ENCODE results near the gene LCMT1.
"Not testable (repeated sequence)": the region's sequence is repeated elsewhere in the genome, so short reads cannot be mapped to it uniquely, and the experiment has no call there.

The LCMT1 gene

GRCh38 chr16:25093208-25094061 lies 18.1 kb upstream of the LCMT1 start:
- no peak overlapping the region for H3K4me3 ChIP-seq (ENCODE audit: low read depth, low read length)
- DNase-seq (ENCODE audit: low read depth): no peak

DNA sequence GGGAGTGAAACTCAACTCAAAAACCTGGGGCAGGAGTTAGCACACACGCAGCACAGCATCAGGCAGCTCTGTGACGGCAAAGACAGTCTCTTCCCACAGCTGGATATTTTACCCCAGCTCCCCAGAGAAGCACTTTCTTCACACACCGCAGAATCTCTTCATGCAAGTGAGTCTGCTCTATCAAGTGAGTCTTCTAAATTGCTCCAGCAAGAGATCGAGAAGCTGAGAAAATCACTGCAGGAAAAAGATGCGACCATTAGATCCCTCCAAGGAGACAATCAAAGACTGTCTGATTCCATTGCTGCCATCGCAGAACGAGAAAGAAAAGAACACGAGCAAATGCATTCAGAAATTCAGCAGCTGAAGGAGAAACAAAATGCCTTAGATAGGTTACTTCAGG lies 16.9 kb upstream of the LCMT1 start:
- no peak for DNase-seq (ENCODE audit: low read depth)
- no peak overlapping the region for H3K4me3 ChIP-seq (ENCODE audit: low read depth, low read length)

GRCh38 chr16:25095636-25096035 lies 15.9 kb upstream of the LCMT1 start:
- DNase-seq (ENCODE audit: low read depth): no peak
- H3K4me3 ChIP-seq (ENCODE audit: low read depth, low read length): no peak overlapping the region

DNA sequence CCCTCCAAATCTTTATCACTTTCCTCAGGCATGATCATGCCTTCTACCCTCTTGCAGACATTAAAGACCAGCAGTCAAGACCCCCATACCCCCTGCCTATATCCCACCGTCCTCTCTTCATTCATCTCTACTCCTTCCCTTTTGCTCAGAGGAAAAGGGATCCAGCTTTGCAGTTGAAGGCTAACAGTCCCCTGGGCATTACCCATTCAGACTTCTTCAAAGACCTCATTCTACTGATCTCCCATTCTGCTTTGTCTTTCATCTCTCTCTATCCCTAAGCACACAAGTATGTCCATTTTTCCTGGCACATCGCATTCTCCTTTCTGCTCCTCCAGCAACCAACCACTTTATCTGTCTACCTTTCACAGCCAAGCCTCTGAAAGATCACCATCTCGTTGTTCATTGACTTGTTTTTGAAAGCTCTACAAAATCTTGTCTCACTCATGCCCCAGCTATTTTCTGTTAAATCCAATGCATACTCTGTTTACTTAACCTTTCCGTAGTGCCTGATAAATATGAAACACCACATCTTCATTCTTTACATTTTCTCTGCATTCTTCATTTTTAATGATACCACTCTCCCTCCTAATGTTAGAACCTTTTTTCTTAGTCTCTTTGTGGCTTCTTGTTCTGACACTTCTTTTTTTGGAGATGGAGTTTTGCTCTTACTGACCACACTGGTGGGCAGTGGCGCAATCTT lies 14.1 kb upstream of the LCMT1 start:
- no peak overlapping the region for H3K4me3 ChIP-seq (ENCODE audit: low read depth, low read length)
- DNase-seq (ENCODE audit: low read depth): peak; percentile 4

DNA sequence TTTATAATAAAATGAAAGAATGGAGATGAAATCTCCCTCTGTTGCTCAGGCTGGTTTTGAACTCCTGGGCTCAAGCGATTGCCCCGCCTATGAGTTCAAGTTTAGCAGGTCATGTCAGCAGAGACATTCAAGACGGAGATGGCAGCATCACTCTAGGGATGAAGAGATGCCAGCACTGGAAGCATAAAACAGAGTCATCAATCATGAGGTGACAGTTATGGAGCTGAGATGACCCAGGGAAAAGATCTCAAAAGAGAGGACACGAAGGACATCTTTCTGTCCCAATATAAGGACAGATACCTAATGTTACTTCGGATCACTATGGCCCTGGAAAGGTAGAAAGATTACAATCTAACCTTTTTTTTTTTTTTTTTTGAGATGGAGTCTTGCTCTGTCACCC lies 11.0 kb upstream of the LCMT1 start:
- no peak overlapping the region for H3K4me3 ChIP-seq (ENCODE audit: low read depth, low read length)
- DNase-seq (ENCODE audit: low read depth): no peak

DNA sequence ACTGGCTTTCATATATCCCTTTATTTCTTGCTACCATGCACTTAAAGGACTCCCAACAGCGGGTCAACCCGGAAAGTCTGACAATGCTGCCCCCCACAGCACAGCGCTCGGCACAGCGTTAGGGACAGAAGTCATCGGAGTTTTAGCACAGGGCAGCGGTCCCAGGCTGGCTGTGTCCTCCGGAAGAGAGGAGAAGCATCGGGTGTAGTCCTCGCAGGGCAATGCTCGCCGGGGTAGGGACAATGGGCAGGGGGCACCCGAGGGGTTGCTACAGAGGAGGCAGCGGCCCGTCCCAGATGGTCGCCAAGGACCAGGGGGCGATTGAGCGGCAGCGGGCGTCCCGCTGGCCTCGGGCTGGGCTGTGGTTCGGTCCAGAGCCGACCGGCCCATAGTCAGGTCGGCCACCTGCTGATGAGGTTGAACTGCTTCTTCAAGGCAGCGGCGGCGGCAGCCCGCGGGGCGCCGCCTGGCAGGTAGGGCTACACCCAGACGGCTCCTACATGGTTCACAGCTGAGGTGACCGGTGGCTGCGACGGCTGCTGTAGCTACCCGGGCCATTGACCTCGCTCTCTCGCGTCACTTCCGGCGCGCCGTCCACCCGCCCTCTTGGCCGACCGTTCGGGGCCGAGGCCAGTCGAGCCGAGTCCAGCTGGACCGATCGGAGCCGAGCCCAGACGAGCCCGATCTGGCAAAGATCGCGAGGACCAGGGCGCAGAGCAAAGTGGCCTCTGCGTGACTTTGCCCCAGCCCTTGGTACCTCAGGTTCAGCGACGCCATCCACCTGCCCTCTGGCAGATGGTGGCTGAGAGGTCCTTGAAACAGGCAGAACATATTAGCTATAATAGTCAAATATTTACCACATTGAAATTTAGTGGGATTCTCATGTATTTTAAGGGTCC lies 4.7 kb upstream of the LCMT1 start:
- peak; percentile 33 for DNase-seq (ENCODE audit: low read depth)
- H3K4me3 ChIP-seq (ENCODE audit: low read depth, low read length): peak overlapping the region; percentile 78

DNA sequence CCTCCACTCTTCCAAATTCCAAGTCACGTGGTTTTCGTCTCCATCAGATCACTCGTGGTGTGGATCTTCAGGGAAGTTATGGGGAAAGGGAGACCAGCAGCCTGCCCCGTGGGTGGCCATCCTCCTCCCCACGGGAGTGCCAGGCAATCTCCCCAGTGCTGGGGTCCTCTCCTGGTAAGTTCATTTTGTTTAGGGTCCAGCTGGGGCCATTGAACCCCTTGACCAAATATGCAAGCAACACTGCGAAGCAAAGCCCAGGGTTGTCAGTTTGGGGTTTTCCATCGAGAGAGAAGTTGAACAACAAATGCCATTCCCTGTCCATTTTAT lies 4.1 kb upstream of the LCMT1 start:
- DNase-seq (ENCODE audit: low read depth): no peak
- H3K4me3 ChIP-seq (ENCODE audit: low read depth, low read length): peak overlapping the region; percentile 78

- H3K4me3 ChIP-seq (ENCODE audit: low read depth, low read length): no peak overlapping the region
- no peak for DNase-seq (ENCODE audit: low read depth)
Measured at GRCh38 chr16:25108054-25108453, 3.5 kb upstream of the LCMT1 start.

DNA sequence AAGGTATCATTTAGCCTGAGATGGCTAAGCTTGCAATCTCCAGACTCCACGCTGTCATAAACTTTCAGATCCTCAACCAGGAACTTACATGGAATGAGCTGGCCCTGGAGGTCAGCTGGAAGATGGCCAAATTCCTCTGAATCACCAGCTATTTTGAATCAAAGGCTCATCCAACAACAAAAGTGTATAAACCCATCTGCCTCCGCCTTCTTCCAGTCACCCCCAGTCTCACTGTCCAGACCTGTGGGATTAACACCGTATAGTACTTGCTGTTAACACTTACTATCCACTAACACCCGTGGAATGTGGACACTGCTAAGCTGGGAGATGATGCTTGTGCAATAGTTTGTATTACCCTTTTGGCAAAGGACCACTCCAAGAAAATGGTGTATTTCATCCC lies 1.9 kb upstream of the LCMT1 start:
- no peak overlapping the region for H3K4me3 ChIP-seq (ENCODE audit: low read depth, low read length)
- DNase-seq (ENCODE audit: low read depth): peak; percentile 97

GRCh38 chr16:25110387-25110947 lies 1.1 kb upstream of the LCMT1 start:
- no peak for DNase-seq (ENCODE audit: low read depth)
- peak overlapping the region; percentile 98 for H3K4me3 ChIP-seq (ENCODE audit: low read depth, low read length)

- DNase-seq (ENCODE audit: low read depth): no peak
Measured at GRCh38 chr16:25114121-25114520, 2.6 kb downstream of the LCMT1 start.

DNA sequence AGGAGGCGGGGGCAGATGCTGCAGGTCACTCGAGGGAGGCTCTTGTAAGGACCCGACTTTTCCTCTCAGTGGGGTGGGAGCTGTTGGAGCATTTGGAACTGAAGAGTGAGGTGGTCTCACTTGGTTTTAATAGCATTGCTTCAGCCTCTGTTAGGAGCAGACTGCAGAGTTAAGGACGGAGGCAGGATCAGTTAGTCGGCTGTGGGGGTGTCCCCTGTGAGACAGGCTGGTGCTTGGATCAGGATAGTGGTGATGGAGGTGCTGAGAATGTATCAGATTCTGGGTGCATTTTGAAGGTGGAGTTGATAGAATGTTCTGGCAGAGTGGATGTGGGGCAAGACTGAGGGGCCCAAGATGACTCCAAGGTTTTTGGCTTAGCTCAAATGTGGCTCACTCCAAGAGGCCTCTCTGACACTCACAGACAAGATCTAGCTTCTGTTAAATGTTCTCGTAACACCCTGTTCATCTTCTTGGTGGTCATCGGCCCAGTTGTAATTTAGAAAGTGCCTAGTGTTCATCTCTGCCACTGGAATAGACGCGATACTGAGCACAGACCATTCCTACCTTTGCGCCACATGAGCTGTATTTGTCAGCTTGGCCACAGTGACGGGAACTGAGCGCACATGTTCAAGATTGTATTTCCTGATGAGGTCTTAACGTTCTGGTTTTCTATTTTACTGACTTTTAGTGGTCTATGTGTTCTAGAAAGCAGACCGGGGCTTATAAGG lies 7.5 kb downstream of the LCMT1 start:
- H3K4me3 ChIP-seq (ENCODE audit: low read depth, low read length): no peak overlapping the region
- DNase-seq (ENCODE audit: low read depth): no peak

More at GRCh38 chr16:25114121-25114520, 2.6 kb downstream of the LCMT1 start:
- H3K4me3 ChIP-seq (ENCODE audit: low read depth, low read length): no peak overlapping the region

DNA sequence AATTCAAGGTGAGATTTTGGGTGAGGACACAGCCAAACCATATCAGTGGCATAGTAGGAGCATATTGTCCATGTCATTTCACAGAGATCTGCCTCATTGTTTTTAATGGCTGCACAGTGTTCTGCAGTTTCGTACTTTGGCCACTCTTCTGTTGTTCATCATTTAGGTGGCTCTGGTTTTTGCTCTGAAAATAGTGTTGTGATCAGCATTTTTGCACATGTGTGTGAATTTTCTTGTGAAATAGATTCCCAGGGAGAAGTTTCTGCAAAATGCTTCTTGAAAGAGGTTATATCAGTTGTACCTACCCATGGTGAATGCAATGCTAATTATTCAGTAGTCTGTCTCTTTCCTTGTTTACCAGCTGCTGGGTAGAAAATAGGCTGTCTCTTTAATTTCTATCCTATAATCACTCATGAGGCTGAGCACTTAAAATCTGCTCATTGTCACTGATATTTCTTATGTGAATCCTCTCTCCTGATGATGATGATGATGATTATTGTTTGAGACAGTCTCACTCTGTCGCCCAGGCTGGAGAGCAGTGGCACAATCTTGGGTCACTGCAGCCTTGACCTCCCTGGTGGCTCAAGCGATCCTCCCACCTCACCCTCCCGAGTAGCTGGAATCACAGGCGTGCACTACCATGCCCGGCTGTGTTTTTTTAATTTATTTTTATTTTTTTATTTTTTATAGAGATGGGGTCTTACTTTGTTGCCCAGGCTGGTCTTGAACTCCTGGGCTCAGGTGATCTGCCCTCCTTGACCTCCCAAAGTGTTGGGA lies 10.5 kb downstream of the LCMT1 start:
- DNase-seq (ENCODE audit: low read depth): no peak
- no peak overlapping the region for H3K4me3 ChIP-seq (ENCODE audit: low read depth, low read length)

- H3K4me3 ChIP-seq (ENCODE audit: low read depth, low read length): no peak overlapping the region
- no peak for DNase-seq (ENCODE audit: low read depth)
Measured at GRCh38 chr16:25124503-25124902, 13.0 kb downstream of the LCMT1 start.

DNA sequence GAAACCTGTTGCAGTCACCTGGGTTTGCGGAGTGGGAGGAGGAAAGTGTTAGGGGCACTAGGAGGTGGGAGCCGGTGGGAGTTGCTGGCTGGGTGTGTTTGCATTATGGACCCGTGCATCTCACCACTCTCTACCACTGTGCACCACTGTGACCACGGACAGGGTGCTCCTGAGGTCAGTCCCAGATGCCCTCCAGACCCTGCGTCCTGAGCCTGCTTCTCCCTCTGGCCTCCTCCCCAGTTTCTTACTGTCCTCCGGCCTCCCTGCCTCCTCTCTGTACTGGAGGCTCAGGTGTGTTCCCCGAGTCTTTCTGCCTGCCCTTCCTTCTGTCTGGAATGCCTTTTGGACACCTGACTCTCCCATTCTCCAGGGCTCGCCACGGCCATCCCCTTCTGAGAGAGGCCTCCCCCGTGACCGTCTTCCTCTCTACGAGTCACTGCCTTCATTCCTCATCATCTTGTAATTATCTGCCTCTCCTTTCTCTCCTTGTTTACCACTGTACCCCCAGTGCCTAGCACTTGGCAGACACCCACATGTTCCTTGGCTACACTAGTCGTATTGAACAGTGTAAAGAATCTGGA lies 14.6 kb downstream of the LCMT1 start:
- not testable (repeated sequence) for H3K4me3 ChIP-seq (ENCODE audit: low read depth, low read length); DNase-seq (ENCODE audit: low read depth)

GRCh38 chr16:25126820-25127232 lies 15.3 kb downstream of the LCMT1 start:
- H3K4me3 ChIP-seq (ENCODE audit: low read depth, low read length): no peak overlapping the region
- DNase-seq (ENCODE audit: low read depth): peak; percentile 34

GRCh38 chr16:25132751-25133150 lies 21.2 kb downstream of the LCMT1 start:
- not testable (repeated sequence) for H3K4me3 ChIP-seq (ENCODE audit: low read depth, low read length); DNase-seq (ENCODE audit: low read depth)

DNA sequence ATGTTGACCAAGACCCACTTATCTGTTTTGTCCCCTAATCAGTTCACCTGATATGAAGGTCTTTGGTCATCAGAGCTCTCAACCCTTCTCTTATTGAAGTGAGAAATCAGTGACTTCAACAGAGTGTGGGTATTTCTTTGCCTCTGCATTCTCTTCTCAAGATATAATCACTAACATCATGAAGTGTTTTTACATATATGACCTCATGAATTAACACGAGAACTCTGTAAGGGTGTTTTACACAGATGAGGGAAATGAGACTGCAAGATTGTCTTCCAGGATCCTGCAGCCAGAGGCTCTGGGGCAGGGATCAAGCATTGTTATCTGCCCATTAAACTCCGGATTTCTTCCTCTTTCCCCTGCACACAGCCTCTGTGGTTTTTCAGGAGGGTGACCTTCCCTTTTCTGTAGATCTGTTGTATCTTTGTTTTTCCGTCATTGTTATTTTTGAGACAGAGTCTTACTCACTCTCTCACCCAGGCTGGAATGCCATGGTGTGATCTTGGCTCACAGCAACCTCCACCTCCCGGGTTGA lies 22.7 kb downstream of the LCMT1 start:
- no peak overlapping the region for H3K4me3 ChIP-seq (ENCODE audit: low read depth, low read length)
- no peak for DNase-seq (ENCODE audit: low read depth)

Measured in skeletal muscle cell (primary cell).